Adipocyte (in vitro differentiated cells): Measurements from ENCODE around the gene FAF1.

Experiments
- DNase-seq: peaks from one replicate; pipeline ENCODE4 v3.0.0-alpha.2; 2015; ENCODE audit warnings: low read depth
- H3K27me3 ChIP-seq: replicated peaks from 2 replicates; pipeline ENCODE4 v1.7.0; 2013; ENCODE audit warnings: mild to moderate bottlenecking, low read length, moderate library complexity; ENCODE audit not compliant: control insufficient read depth, insufficient read depth
- H3K36me3 ChIP-seq: 2 replicates; pipeline ENCODE4 v1.7.0; 2013; ENCODE audit warnings: low read length, mild to moderate bottlenecking, moderate library complexity; ENCODE audit not compliant: control insufficient read depth, insufficient read depth, severe bottlenecking
- H3K4me1 ChIP-seq: 2 replicates; pipeline ENCODE4 v1.7.0; 2013; ENCODE audit warnings: mild to moderate bottlenecking, low read length, moderate library complexity; ENCODE audit not compliant: control insufficient read depth, insufficient read depth
- H3K4me3 ChIP-seq: 2 replicates; pipeline ENCODE4 v1.7.0; 2013; ENCODE audit warnings: mild to moderate bottlenecking, low read length, moderate library complexity
- H3K9ac ChIP-seq: 2 replicates; pipeline ENCODE4 v1.7.0; 2013; ENCODE audit warnings: mild to moderate bottlenecking, low read length, moderate library complexity
- H3K9me3 ChIP-seq: 2 replicates; pipeline ENCODE4 v1.7.0; 2013; ENCODE audit warnings: mild to moderate bottlenecking, low read length, moderate library complexity; ENCODE audit not compliant: control insufficient read depth

The FAF1 gene

DNA sequence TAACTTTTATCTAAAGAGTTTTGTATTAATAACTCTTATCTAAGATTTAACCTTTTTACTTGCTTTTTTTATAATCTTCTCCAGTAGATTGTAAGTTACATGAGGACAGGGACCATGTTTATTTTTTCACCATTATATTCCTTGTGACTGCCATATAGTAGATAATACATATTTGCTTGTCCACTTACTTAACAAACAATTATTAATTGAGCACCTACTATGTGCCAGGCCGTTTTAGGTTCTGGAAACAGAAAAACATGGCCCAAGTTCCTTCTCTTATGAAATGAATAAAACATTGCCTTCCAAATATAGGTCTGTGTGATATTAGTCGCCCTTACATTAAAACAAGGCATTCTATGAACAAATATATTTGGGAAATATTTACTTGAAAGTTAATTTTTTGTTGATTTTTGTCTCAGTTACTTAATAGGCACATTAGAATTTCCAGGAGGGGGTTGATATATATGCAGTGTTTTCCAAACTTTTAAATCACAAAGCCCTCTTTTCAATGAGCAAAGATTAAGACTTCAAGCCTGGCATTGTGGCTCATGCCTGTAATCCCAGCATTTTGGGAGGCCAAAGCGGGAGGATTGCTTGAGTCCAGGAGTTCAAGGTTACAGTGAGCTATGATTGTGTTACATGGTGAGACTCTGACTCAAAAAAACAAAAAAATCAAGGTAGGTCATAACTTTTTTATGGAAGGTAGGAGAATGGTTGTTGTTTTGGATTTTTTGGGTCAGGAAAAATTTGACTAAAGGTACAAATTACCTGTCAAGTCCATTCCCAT is 32.7 kb upstream of the FAF1 start:
- Histone ChIP-seq H3K4me1 (peaks cover 15% of the 10 kb centered on the region), H3K4me3 (no peak overlapping the region)

DNA sequence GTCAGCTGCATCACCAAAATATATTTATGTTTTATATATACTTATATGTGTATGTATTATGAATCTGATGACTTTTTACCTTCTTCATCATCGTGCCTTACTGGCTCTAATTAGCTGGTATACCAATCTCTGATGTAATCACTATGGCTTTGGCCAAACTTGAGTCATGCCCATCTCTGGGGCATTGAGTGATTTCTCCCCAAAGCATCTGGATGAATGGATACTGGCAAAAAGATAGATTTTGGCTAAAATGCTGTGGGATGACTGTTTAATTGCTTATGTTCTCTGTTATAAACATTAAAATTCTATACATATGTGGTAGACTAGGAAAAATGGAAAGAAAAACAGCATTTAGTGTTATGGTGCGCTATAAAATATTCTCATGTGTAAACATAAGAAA is 29.6 kb upstream of the FAF1 start:
- Histone ChIP-seq H3K9me3 (no peaks in the 10 kb centered on the region), H3K36me3 (no peaks in the 10 kb centered on the region), H3K4me1 (peaks cover 17% of the 10 kb centered on the region), H3K4me3 (no peak overlapping the region), H3K27me3 (no peaks in the 10 kb centered on the region), H3K9ac (peak overlapping the region; percentile 2)
- DNase-seq, result peak; percentile 48

More for the DNA sequence above, 32.7 kb upstream of the FAF1 start:
- Histone ChIP-seq H3K27me3 (no peaks in the 10 kb centered on the region), H3K9ac (no peak overlapping the region), H3K36me3 (no peaks in the 10 kb centered on the region), H3K9me3 (no peaks in the 10 kb centered on the region)
- no peak for DNase-seq

DNA sequence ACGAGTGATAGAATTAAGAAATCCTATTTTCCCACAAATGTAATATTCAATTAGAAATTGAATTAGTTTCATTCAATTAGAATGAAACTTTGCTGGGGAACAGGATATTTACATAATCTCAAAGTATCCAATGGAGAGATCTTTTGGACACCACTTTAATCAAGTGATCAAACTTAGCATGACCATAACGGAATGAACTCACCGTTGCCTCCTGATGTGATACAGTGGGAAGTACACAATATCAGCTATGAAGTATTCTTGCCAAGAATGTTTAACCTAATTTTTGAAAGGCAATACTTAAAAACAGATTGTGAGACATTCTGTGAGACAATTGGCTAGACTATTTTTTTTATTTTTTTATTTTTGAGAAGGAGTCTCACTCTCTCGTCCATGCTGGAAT is 26.6 kb upstream of the FAF1 start:
- no peaks in the 10 kb centered on the region for H3K27me3 ChIP-seq
- no peaks in the 10 kb centered on the region for H3K9me3 ChIP-seq
- H3K4me1 ChIP-seq, result peaks cover 26% of the 10 kb centered on the region
- H3K4me3 ChIP-seq, result no peak overlapping the region
- no peak for DNase-seq
- H3K36me3 ChIP-seq, result no peaks in the 10 kb centered on the region
- no peak overlapping the region for H3K9ac ChIP-seq

DNA sequence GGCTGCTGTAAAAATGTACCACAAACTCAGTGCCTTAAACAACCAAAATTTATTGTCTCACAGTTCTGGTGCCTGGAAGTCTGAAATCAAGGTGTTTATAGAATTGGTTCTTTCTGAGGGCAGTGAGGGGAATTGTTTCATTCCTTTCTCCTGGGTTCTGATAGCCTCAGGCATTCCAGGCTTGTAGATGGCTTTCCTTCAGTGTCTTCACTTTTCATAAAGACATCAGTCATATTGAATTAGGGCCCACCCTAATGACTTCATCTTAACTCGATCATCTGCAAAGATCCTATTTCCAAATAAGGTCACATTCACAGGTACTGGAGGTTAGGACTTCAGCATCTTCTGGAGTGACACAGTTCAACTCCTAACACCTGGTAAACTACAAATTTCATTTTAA is 25.0 kb upstream of the FAF1 start:
- Histone ChIP-seq H3K4me1 (peaks cover 39% of the 10 kb centered on the region), H3K36me3 (no peaks in the 10 kb centered on the region), H3K27me3 (no peaks in the 10 kb centered on the region), H3K4me3 (no peak overlapping the region), H3K9ac (no peak overlapping the region), H3K9me3 (no peaks in the 10 kb centered on the region)
- no peak for DNase-seq

- peaks cover 30% of the 10 kb centered on the region for H3K4me1 ChIP-seq
- no peaks in the 10 kb centered on the region for H3K27me3 ChIP-seq
- H3K9ac ChIP-seq, result no peak overlapping the region
- no peaks in the 10 kb centered on the region for H3K9me3 ChIP-seq
- H3K4me3 ChIP-seq, result no peak overlapping the region
- no peak for DNase-seq
- no peaks in the 10 kb centered on the region for H3K36me3 ChIP-seq
Observed at GRCh38 chr1:50983219-50983802, 23.2 kb upstream of the FAF1 start.

DNA sequence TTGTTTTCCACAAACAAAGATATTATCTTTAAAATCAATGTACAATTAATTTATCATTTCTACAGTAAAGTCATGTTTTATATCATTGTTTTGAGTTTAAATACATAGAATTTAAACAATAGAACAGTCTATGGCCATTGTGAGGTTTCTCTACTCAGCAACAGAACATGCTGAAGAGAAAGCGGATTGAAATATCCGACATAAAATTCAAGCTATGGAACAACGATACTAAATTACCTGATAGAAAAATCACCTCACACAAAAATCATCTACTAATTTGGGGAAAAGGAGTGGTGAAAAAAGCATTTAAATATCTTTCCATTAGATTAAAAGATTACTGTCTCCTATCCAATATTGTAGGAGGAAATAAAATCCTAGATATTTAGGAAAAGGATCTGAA is 22.5 kb upstream of the FAF1 start:
- H3K4me1 ChIP-seq, result peaks cover 30% of the 10 kb centered on the region
- DNase-seq, result no peak
- H3K4me3 ChIP-seq, result no peak overlapping the region
- no peaks in the 10 kb centered on the region for H3K27me3 ChIP-seq
- peak overlapping the region; percentile 5 for H3K9ac ChIP-seq
- H3K9me3 ChIP-seq, result no peaks in the 10 kb centered on the region
- no peaks in the 10 kb centered on the region for H3K36me3 ChIP-seq

DNA sequence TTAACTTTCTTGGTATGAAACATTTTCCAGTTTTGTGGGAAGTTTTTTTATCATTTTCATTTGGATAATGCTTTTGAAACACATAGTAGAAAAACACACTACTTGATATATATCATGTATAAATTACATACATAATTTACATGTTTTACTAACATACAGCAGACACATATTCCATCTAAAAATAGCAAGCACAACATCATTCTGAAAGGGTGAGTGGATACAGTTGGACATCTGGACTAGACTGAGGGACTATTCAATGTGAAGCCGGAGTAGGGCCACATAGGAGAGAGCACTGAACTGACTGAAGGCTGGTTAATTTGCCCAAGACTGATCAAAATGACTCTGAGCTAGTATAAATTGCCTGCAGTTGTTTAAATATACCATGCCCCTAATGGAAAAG is 21.7 kb upstream of the FAF1 start:
- no peaks in the 10 kb centered on the region for H3K9me3 ChIP-seq
- no peak for DNase-seq
- H3K4me1 ChIP-seq, result peaks cover 30% of the 10 kb centered on the region
- H3K36me3 ChIP-seq, result no peaks in the 10 kb centered on the region
- peak overlapping the region; percentile 95 for H3K9ac ChIP-seq
- no peaks in the 10 kb centered on the region for H3K27me3 ChIP-seq
- peak overlapping the region; percentile 89 for H3K4me3 ChIP-seq

- H3K9me3 ChIP-seq, result no peaks in the 10 kb centered on the region
- no peaks in the 10 kb centered on the region for H3K36me3 ChIP-seq
- peak overlapping the region; percentile 89 for H3K4me3 ChIP-seq
- H3K27me3 ChIP-seq, result no peaks in the 10 kb centered on the region
- H3K4me1 ChIP-seq, result peaks cover 38% of the 10 kb centered on the region
- peak overlapping the region; percentile 95 for H3K9ac ChIP-seq
- no peak for DNase-seq
Observed at GRCh38 chr1:50980505-50980904, 20.4 kb upstream of the FAF1 start.

GRCh38 chr1:50979937-50980336 is 19.9 kb upstream of the FAF1 start:
- DNase-seq, result no peak
- Histone ChIP-seq H3K9me3 (no peaks in the 10 kb centered on the region), H3K4me1 (peaks cover 37% of the 10 kb centered on the region), H3K4me3 (peak overlapping the region; percentile 89), H3K9ac (peak overlapping the region; percentile 95), H3K36me3 (no peaks in the 10 kb centered on the region), H3K27me3 (no peaks in the 10 kb centered on the region)

GRCh38 chr1:50978852-50979781 is 19.1 kb upstream of the FAF1 start:
- Histone ChIP-seq H3K4me1 (peaks cover 41% of the 10 kb centered on the region), H3K4me3 (peak overlapping the region; percentile 89), H3K9ac (peak overlapping the region; percentile 95), H3K36me3 (no peaks in the 10 kb centered on the region), H3K27me3 (no peaks in the 10 kb centered on the region), H3K9me3 (no peaks in the 10 kb centered on the region)
- peak; percentile 58 for DNase-seq
